SK-N-SH (cell line): Measurements from ENCODE around the gene PDE4D. TPM values are rescaled to one million over a fixed set of nuclear protein-coding genes. Genes with fewer than 3 reads are reported as not detected.
A peak's percentile ranks its signal among the peaks of the same experiment; 100 is the strongest.

Experiments
- CTCF ChIA-PET: fragments of 300-600, 350-600 bp; formaldehyde crosslinking; extraction: SDS; loops from one replicate; lab custom pipeline; 2021; lab: Yijun Ruan, JAX
- POLR2A ChIA-PET: fragments of 350-600 bp; sonication (Branson Sonifier 250); formaldehyde crosslinking; extraction: SDS; loops from one replicate; lab custom pipeline; 2020; ENCODE audit warnings: antibody characterized with exemption, inconsistent platforms; lab: Yijun Ruan, JAX
- DNase-seq: peaks from one replicate; pipeline ENCODE4 v3.0.0; 2012
- H2AFZ ChIP-seq: fragments of 200-600 bp; sonication (generic); 2 replicates; pipeline ENCODE4 v1.8.1; 2016; ENCODE audit warnings: antibody characterized with exemption, mild to moderate bottlenecking, low read depth
- H3F3A ChIP-seq: fragments of 200-600 bp; sonication (generic); replicated peaks from 2 replicates; pipeline ENCODE3; 2016; ENCODE audit warnings: antibody characterized with exemption, mild to moderate bottlenecking; ENCODE audit not compliant: insufficient read depth
- H3K27ac ChIP-seq, 2 experiments: fragments of 200-500 bp in 1 of 2; fragments of 200-600 bp in 1 of 2; sonication (Bioruptor generic) in 1 of 2; sonication (generic), shearing (Covaris generic) in 1 of 2; 2 replicates each; pipeline versions ENCODE4 v1.5.1 to v1.6.1; 2014 to 2016; ENCODE audit warnings: low read depth in 2 of 2, inconsistent platforms in 1 of 2, low read length in 1 of 2, mild to moderate bottlenecking in 1 of 2, mixed read lengths in 1 of 2
- H3K27me3 ChIP-seq: fragments of 200-600 bp; sonication (generic), shearing (Covaris generic); 2 replicates; pipeline ENCODE4 v1.6.1; 2016; ENCODE audit warnings: mixed run types; ENCODE audit not compliant: insufficient read depth
- H3K36me3 ChIP-seq, 2 experiments: fragments of 200-500 bp in 1 of 2; fragments of 200-600 bp in 1 of 2; sonication (Bioruptor generic) in 1 of 2; sonication (generic) in 1 of 2; replicated peaks in 1 of 2; 2 replicates each; pipeline versions ENCODE3 to v1.5.1; 2014 to 2016; ENCODE audit warnings: low read length in 1 of 2, mild to moderate bottlenecking in 1 of 2; ENCODE audit not compliant: insufficient read depth in 2 of 2, control insufficient read depth in 1 of 2
- H3K4me1 ChIP-seq, 2 experiments: fragments of 200-500 bp in 1 of 2; fragments of 200-600 bp in 1 of 2; sonication (Bioruptor generic) in 1 of 2; sonication (generic), shearing (Covaris generic) in 1 of 2; 2 replicates each; pipeline versions ENCODE4 v1.5.1 to v1.6.1; 2014 to 2016; ENCODE audit warnings: low read depth in 1 of 2, low read length in 1 of 2, mixed run types in 1 of 2; ENCODE audit not compliant: insufficient read depth in 2 of 2, control insufficient read depth in 1 of 2
- H3K4me2 ChIP-seq: fragments of 200-600 bp; sonication (generic), shearing (Covaris generic); 2 replicates; pipeline ENCODE4 v1.6.1; 2017; ENCODE audit warnings: mixed run types
- H3K4me3 ChIP-seq, 2 experiments: fragments of 200-500 bp in 1 of 2; fragments of 200-600 bp in 1 of 2; sonication (Bioruptor generic) in 1 of 2; sonication (generic), shearing (Covaris generic) in 1 of 2; 2 replicates each; pipeline versions ENCODE4 v1.5.1 to v1.8.1; 2014 to 2016; ENCODE audit warnings: low read depth in 2 of 2, inconsistent platforms in 1 of 2, low read length in 1 of 2, mild to moderate bottlenecking in 1 of 2, mixed read lengths in 1 of 2, moderate library complexity in 1 of 2
- H3K79me2 ChIP-seq: fragments of 200-600 bp; sonication (generic); 2 replicates; pipeline ENCODE4 v1.8.1; 2017; ENCODE audit warnings: mild to moderate bottlenecking; ENCODE audit not compliant: insufficient read depth
- H3K9ac ChIP-seq: fragments of 200-600 bp; sonication (generic); 2 replicates; pipeline ENCODE4 v1.6.1; 2017; ENCODE audit warnings: mixed run types
- H3K9me2 ChIP-seq: fragments of 200-600 bp; sonication (generic); 2 replicates; pipeline ENCODE4 v1.6.1; 2017; ENCODE audit warnings: mixed run types
- H3K9me3 ChIP-seq: fragments of 200-600 bp; sonication (generic); 2 replicates; pipeline ENCODE4 v1.6.1; 2017; ENCODE audit warnings: mixed run types, mild to moderate bottlenecking, moderate library complexity
- H4K20me1 ChIP-seq: fragments of 200-600 bp; sonication (generic); 2 replicates; pipeline ENCODE4 v1.6.1; 2017; ENCODE audit warnings: mild to moderate bottlenecking, mixed run types; ENCODE audit not compliant: insufficient read depth
- FOSL2 ChIP-seq: IDR thresholded peaks from 2 replicates; pipeline ENCODE4 v1.4.0; 2012; ENCODE audit warnings: low read depth, mild to moderate bottlenecking, moderate library complexity, borderline replicate concordance
- JUND ChIP-seq: IDR thresholded peaks from 2 replicates; pipeline ENCODE4 v1.4.0; 2012
- NFIC ChIP-seq: IDR thresholded peaks from 2 replicates; pipeline ENCODE4 v1.4.0; 2012; ENCODE audit warnings: borderline replicate concordance
- NRF1 ChIP-seq: IDR thresholded peaks from 2 replicates; pipeline ENCODE4 v1.6.1; 2012; ENCODE audit warnings: low read depth, mild to moderate bottlenecking, low read length
- TCF12 ChIP-seq: IDR thresholded peaks from 2 replicates; pipeline ENCODE4 v1.4.0; 2012
- WGBS: methylation state at CpG from one replicate; pipeline ENCODE4 v1.1.6; 2017; ENCODE audit warnings: low lambda C conversion rate; 5-methylcytosine and 5-hydroxymethylcytosine counted together
- polyA plus RNA-seq, 3 experiments: library from polyadenylated mRNA; depleted of rRNA; stranded (reverse); fragments of >200 nt; gene quantifications; 2 replicates each; pipeline ENCODE4 v1.2.3, GENCODE V29; 2012
- TF ChIP-seq, protein P1 (sequence below): fragments of 150-350 bp; IDR thresholded peaks from 2 replicates; pipeline ENCODE4 v1.6.1; 2017; ENCODE audit warnings: antibody characterized with exemption, low read length, low read depth, borderline replicate concordance
- TF ChIP-seq, protein P2 (sequence below): IDR thresholded peaks from 2 replicates; pipeline ENCODE4 v1.4.0; 2012; ENCODE audit warnings: low read depth, borderline replicate concordance
- TF ChIP-seq, protein P3 (sequence below): IDR thresholded peaks from 2 replicates; pipeline ENCODE4 v1.4.0; 2012; ENCODE audit warnings: low read depth
- TF ChIP-seq, protein P4 (sequence below): IDR thresholded peaks from 2 replicates; pipeline ENCODE4; 2012
- TF ChIP-seq, protein P5 (sequence below): IDR thresholded peaks from 2 replicates; pipeline ENCODE4 v1.6.1; 2012; ENCODE audit warnings: mild to moderate bottlenecking, low read depth, low read length, moderate library complexity

Gene PDE4D
- polyA plus RNA-seq, 1 of the 3 experiments (the other 2 are of a cell fraction): 2.4 TPM

DNA sequence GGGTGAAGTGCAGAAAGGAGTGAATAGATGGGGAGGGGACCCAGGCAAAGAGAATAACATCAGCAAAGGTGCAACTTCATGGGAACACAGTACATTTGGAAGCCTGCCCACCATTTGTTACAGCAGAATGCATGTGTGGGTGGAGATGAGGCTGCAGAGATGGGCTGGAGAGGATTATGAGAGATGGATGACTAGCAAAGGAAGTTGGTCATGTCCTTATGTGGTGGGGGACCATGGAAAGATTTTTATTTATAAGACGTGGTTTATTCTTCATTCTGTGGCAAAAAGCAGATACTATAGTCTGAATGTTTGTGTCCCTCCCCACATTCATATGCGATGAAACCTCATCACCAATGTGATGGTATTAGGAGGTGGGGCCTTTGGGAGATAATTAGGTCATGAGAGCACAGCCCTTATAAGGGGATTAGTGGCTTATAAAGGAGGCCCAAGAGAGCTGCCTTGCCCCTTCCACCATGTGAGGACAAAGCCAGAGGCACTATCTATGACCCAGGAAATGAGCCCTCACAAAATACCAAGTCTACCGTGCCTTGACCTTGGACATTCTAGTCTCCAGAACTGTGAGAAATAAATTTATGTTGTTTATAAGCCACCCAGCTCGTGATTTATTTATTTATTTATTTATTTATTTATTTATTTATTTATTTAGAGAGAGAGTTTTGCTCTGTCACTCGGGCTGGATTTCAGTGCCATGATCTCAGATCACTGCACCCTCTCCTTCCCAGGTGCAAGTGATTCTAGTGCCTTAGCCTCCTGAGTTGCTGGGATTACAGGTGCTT is 827.0 kb downstream of the PDE4D start:
- WGBS: 74% methylated on average over 5 of the region's 5 CpGs
- H4K20me1 ChIP-seq: no peaks in the 10 kb centered on the region
- H3K36me3 ChIP-seq: no peaks in the 10 kb centered on the region
- POLR2A ChIA-PET: no interaction called here
- H3K9me2 ChIP-seq: no peaks in the 10 kb centered on the region
- no peak overlapping the region for H3K4me3 ChIP-seq
- TF ChIP-seq, protein P1, sequence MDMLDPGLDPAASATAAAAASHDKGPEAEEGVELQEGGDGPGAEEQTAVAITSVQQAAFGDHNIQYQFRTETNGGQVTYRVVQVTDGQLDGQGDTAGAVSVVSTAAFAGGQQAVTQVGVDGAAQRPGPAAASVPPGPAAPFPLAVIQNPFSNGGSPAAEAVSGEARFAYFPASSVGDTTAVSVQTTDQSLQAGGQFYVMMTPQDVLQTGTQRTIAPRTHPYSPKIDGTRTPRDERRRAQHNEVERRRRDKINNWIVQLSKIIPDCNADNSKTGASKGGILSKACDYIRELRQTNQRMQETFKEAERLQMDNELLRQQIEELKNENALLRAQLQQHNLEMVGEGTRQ: no peak
- TF ChIP-seq TCF12: 0 out of 2 replicates have a peak, but pooled peaks have one; percentile 6
- TF ChIP-seq NFIC: 0 out of 2 replicates have a peak, but pooled peaks have one; percentile 17
- no peak for DNase-seq
- H3K79me2 ChIP-seq: no peaks in the 10 kb centered on the region
- H3K9ac ChIP-seq: no peak overlapping the region
- H3K9me3 ChIP-seq: no peaks in the 10 kb centered on the region
- H3K27me3 ChIP-seq: no peaks in the 10 kb centered on the region
- H2AFZ ChIP-seq: no peak overlapping the region
- no peak overlapping the region for H3K4me2 ChIP-seq
- H3K27ac ChIP-seq: peak overlapping the region in 1 of 2 experiments; percentile 25; a peak in 2 of 4 replicates
- no peaks in the 10 kb centered on the region; a peak in 1 of 4 replicates for H3K4me1 ChIP-seq
- CTCF ChIA-PET: interaction anchor here (1.2 kb wide), 1 partner anchor 68 kb away, joined by 4 read pairs; no protein-coding TSS in a partner anchor
- H3F3A ChIP-seq: peaks cover 11% of the 10 kb centered on the region

DNA sequence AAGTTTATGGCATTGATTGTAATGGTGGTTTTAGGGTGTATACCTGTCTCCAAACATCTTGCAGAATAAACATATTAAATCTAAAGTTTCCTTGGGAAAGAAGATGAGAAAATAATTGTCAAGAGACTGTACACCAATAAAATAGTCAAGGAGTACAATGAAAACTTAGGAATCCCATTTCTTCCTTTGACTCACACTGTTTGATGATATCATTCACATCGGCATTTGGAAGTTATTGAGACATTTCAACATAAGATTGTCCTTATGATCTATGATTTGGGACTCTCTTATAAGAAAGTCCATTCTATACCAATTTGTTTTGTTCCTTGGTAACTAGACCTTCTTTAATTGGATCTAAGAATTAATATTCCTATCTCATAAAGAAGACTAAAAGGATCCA is 828.0 kb downstream of the PDE4D start:
- no peak for DNase-seq
- H2AFZ ChIP-seq: no peak overlapping the region
- no peaks in the 10 kb centered on the region for H3K9me2 ChIP-seq
- CTCF ChIA-PET: no interaction called here
- peak overlapping the region in 1 of 2 experiments; percentile 25; a peak in 2 of 4 replicates for H3K27ac ChIP-seq
- POLR2A ChIA-PET: no interaction called here
- H4K20me1 ChIP-seq: no peaks in the 10 kb centered on the region
- peaks cover 11% of the 10 kb centered on the region for H3F3A ChIP-seq
- no peak overlapping the region for H3K4me2 ChIP-seq
- H3K27me3 ChIP-seq: no peaks in the 10 kb centered on the region
- no peaks in the 10 kb centered on the region for H3K9me3 ChIP-seq
- H3K79me2 ChIP-seq: no peaks in the 10 kb centered on the region
- 36% methylated on average over 1 of the region's 1 CpG for WGBS
- H3K9ac ChIP-seq: no peak overlapping the region
- H3K36me3 ChIP-seq: no peaks in the 10 kb centered on the region
- no peaks in the 10 kb centered on the region; a peak in 1 of 4 replicates for H3K4me1 ChIP-seq
- TF ChIP-seq, protein P2, sequence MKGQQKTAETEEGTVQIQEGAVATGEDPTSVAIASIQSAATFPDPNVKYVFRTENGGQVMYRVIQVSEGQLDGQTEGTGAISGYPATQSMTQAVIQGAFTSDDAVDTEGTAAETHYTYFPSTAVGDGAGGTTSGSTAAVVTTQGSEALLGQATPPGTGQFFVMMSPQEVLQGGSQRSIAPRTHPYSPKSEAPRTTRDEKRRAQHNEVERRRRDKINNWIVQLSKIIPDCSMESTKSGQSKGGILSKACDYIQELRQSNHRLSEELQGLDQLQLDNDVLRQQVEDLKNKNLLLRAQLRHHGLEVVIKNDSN: no peak
- TF ChIP-seq, protein P1: no peak
- TF ChIP-seq, protein P3, sequence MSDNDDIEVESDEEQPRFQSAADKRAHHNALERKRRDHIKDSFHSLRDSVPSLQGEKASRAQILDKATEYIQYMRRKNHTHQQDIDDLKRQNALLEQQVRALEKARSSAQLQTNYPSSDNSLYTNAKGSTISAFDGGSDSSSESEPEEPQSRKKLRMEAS: no peak
- TF ChIP-seq, protein P4, sequence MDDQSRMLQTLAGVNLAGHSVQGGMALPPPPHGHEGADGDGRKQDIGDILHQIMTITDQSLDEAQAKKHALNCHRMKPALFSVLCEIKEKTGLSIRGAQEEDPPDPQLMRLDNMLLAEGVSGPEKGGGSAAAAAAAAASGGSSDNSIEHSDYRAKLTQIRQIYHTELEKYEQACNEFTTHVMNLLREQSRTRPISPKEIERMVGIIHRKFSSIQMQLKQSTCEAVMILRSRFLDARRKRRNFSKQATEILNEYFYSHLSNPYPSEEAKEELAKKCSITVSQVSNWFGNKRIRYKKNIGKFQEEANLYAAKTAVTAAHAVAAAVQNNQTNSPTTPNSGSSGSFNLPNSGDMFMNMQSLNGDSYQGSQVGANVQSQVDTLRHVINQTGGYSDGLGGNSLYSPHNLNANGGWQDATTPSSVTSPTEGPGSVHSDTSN: 0 out of 2 replicates have a peak, but pooled peaks have one; percentile 18
- TF ChIP-seq JUND (no peak), NRF1 (no peak), TCF12 (peak; percentile 20; the same call in 1 of the 2 replicates), FOSL2 (peak; percentile 13; the same call in 1 of the 2 replicates)
- TF ChIP-seq, protein P5, sequence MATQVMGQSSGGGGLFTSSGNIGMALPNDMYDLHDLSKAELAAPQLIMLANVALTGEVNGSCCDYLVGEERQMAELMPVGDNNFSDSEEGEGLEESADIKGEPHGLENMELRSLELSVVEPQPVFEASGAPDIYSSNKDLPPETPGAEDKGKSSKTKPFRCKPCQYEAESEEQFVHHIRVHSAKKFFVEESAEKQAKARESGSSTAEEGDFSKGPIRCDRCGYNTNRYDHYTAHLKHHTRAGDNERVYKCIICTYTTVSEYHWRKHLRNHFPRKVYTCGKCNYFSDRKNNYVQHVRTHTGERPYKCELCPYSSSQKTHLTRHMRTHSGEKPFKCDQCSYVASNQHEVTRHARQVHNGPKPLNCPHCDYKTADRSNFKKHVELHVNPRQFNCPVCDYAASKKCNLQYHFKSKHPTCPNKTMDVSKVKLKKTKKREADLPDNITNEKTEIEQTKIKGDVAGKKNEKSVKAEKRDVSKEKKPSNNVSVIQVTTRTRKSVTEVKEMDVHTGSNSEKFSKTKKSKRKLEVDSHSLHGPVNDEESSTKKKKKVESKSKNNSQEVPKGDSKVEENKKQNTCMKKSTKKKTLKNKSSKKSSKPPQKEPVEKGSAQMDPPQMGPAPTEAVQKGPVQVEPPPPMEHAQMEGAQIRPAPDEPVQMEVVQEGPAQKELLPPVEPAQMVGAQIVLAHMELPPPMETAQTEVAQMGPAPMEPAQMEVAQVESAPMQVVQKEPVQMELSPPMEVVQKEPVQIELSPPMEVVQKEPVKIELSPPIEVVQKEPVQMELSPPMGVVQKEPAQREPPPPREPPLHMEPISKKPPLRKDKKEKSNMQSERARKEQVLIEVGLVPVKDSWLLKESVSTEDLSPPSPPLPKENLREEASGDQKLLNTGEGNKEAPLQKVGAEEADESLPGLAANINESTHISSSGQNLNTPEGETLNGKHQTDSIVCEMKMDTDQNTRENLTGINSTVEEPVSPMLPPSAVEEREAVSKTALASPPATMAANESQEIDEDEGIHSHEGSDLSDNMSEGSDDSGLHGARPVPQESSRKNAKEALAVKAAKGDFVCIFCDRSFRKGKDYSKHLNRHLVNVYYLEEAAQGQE: no peak
- H3K4me3 ChIP-seq: no peak overlapping the region
